HG03025 (cell line): ENCODE results near the gene FAM83G.
"Not testable (repeated sequence)": the region's sequence is repeated elsewhere in the genome, so short reads cannot be mapped to it uniquely, and the experiment has no call there.

Experiments used
- ATAC-seq: cut with Tn5 transposase; IDR thresholded peaks from one replicate; pipeline ENCODE4 v1.9.1; 2021; ENCODE audit warnings: mild to moderate bottlenecking, moderate library complexity; ENCODE audit not compliant: unreplicated experiment, low FRiP score

Gene FAM83G

DNA sequence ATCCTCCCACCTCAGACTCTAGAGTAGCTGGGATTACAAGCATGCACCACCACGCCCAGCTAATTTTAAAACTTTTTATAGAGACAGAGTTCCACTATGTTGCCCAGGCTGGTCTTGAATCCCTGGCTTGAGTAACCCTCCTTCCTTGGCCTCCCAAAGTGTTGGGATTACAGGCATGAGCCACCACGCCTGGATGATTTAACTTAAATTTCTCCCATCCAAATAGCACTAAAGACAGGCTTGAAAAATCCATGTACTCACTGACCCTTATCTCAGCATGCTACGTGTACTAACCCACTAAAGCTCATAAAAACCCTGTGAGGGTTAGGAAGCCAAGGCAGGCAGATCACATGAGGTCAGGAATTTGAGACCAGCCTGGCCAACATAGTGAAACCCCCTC, 48.0 kb downstream of the FAM83G start:
- ATAC-seq = no peak

DNA sequence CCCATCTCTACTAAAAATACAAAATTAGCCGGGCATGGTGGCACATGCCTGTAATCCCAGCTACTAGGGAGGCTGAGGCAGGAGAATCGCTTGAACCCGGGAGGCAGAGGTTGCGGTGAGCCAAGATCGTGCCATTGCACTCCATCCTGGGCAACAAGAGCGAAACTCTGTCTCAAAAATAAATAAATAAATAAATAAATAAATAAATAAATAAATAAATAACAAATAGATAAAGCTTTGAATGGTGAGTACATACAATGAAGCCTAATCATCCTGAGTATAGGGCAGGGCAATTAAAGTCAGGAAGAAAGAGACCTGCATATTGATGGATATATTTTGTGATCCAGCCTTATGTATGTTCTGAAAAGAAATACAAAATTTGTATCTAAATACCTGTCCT, 48.5 kb downstream of the FAM83G start:
- not testable (repeated sequence) for ATAC-seq

DNA sequence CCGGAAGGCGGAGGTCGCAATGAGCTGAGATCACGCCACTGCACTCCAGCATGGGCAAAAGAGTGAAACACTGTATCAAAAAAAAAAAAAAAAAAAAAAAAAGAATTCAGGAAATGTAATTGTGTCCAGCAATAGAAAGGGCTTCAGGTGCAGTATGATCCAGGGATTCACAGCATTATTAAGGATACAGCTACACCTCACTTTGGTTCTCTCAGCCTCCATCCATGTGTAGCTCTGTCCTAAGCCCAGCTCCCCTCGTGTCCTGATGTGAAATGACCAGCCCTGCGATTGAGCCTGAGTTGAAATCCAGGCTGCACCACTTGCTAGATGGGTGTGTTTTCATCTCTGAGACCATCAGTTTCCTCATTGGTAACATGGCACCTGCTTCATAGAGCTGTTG, 49.6 kb downstream of the FAM83G start:
- no peak for ATAC-seq

DNA sequence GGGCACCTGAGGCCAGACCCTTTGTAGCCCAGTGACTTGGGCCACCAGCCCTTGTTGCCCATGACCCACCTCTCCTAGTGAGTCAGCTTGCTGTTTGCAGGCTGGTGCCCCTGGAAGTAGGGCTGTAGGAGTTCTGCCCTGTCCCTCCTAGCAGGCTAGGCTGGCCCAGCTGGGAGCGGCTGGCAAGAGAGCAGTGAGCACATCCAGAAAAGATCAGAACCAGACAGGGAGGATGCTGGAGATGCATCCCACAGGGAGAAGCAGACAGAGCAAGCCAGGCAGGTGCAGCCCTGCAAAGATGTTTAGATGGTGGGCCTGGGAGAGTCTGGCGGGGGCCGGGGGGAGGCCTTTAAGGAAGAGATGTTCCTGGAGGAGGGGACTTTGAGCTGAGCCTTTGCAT, 50.2 kb downstream of the FAM83G start:
- ATAC-seq = no peak

DNA sequence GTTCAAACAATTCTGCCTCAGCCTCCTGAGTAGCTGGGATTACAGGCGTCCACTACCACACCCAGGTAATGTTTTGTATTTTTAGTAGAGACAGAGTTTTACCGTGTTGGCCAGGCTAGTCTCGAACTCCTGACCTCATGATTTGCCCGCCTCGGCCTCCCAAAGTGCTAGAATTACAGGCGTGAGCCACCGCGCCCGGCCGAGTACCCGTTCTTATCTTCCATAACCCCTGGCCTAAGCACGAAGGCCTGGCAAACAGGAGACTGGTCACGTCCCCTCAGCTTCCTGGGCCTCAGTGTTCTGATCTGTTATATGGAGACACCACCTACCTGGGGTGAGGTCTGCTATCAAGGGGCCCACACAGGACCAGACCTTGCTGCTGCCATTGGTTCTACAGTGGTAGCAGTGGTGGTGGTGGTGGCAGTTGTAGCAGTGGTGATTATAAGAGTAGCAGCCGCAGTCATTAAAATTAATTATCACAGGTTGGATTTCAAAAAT, 51.3 kb downstream of the FAM83G start:
- no peak for ATAC-seq

DNA sequence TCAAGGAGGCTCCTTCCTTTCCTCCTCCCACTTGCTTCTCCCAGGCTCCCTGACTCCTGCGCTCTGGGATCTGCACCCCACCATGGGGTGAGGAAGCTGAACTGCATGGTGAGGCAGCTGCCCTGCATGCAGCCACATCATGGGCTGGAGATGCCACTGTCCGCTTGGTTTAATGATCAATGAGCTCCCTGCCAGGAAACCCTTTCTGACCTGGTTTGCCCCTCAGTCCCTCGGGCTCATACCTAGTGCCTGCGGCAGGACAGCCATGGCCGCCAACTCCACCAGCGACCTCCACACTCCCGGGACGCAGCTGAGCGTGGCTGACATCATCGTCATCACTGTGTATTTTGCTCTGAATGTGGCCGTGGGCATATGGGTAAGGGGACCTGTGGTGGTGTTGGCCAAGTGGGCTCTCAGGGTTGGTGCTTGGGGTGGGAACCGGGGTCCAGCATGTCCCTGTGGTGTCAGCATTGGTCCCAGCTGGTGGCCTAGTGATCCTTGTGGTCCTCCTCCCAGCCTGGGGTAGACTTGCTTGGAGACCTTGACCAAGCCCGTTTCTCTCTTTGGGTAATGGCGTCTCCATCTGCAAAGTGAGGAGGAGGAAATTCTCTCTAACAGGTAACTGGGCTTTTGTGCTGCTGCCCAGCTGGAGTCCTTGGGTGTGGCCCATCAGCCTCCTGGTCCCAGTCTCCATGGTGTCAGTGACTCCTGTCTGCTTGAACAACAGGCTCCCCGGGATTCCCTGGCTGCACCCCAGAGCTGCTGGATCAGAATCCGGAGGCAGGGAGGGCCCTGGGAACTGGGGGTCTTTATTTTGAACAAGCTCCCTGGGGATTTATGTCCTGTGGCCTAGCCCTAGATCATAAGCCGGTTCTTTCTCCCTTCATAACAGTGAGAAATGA, 52.4 kb downstream of the FAM83G start, which contains the start of gene SLC5A10:
TSS of gene SLC5A10 (plus strand) at position 225 of the 902 bp plus-strand sequence. CDS start at position 266, 41 bp downstream.
- no peak for ATAC-seq

DNA sequence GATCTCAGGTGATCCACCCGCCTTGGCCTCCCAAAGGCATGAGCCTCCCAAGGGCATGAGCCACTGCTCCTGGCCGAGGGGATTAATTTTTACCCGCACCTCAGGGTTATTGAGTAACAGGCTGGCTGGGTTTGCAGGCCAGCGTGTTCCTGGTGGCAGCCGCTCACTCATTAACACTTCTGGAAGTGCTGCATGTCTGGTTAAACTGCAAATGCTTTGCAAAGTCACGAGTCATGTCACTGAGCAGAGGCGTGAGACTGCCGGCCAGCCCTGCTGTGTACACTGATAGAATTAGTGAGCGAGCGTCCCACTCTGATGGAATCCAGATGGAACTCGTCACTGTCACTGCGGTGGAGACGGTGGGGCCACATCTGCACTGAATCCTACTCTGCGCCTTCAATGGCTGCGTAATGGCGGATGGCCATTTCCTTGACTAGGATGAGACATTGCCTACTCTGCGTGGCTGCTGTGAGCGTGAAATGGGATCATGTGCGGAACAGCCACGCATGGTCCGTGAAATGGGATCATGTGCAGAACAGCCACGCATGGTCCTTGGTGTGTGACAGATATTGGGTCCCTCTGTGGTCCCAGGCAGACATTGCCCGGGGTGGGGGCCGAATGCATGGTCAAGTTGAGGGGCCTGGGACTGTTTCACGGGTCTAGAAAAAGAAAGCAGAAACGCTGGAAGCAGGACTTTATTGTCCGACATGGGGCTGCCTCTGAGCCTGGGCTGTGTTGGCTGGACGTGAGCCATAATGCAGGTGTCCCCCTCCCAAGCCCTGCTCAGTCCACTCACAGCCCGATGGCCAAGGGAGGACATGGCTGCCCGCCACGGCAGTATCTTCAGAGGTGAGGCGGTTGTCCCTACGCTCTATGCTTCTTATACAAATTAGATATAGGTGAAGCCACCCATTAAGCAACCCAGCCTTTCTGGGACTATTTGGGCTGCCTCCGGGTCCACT, 53.3 kb downstream of the FAM83G start:
- no peak for ATAC-seq

DNA sequence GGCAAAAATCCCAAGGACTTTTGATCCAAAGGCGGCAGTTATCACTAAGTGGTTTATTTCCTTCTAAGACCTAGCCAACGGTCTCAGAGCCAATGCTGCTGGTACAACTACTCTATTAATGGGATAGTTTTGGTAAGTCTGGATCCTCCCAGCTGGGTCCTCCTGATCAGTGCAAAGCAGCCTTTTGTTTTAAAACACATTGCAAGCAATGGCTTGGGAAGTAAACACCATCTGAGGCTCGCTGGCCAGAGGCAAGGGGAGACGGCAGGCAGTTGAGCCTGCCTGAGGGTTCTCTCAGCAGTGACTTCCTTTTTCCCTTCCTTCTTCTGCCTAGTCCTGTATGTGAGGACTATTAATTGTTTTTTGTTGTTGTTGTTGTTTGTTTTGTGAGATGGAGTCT, 54.2 kb downstream of the FAM83G start:
- no peak for ATAC-seq

DNA sequence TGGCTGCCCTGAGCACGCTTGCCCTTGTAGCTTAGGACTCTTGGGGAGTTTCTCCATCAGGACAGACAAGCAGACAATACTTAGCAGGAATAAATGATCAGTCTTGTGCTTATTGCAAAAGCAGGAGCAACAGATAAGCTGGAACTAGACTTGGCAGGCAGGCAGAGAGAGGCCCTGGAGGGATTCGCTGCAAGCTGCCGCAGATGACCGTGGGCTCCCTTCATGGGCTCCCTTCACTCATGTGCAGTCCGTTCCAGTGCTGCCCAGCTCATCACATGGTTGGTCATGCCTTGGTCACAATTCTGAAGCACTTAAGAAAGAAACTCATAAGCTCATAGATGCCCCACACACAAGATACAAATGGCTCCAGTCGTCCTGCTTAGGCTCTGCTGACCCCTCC, 55.0 kb downstream of the FAM83G start:
- ATAC-seq = no peak

DNA sequence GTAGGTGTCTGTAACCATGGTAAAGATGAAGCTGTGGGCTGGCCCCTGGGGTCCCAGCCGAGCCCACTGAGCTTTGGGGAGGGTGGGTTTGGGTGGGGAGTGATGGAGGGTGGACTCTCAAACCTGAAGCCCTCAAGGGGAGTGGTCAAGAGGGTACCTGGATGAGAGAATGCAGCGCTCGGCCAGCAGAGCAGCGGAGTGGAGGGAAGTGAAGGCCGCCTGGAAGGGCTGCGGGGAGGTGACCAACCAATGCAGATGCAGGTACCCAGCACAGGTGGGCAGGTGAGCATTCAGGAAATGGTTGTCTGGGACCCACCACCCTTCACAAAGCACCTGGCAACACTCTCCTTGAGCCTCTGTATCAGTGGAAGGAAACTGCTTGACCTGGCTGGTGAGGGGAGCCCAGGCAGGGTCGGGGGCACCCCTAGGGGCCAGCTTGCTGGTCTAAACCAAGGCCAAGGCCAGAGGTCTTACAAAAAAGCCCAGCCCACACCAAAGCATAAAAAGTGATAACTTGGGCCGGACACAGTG, 56.0 kb downstream of the FAM83G start:
- no peak for ATAC-seq

DNA sequence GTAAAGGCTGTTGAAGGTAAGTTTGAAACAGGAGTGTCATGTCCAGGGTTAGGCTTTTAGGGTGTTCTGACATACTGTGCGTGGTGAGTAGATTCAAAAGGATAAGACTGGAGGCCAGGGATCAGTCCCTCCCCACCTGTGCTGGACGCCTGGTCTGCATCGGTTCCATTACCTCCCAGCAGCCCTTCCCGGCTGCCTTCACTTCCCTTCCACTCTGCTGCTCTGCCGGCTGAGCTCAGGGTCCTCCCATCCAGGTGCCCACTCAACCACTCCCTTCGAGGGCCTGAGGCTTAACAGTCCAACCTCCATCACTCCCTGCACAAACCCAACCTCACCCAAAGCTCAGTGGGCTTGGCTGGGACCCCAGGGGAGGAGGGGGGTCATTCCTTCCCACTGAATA, 56.7 kb downstream of the FAM83G start:
- no peak for ATAC-seq

DNA sequence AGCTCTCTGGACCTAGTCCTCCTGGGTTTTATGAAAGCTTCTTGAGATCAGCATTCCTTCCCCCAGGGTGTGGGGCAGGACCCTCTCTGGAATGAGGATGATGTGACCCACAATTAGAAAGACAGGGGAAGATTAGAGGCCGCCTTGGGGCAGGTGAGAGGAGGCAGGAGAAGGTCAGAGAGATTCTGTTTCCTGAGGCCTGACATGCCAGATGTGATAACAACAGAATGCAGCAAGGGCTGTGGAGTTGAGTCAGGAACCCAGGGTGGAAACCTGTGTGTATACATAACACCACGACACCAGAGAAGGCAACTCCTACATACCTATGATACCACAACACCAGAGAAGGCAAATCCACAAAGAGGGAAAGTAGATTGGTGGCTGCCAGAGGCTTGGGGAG, 58.0 kb downstream of the FAM83G start:
- ATAC-seq = no peak

DNA sequence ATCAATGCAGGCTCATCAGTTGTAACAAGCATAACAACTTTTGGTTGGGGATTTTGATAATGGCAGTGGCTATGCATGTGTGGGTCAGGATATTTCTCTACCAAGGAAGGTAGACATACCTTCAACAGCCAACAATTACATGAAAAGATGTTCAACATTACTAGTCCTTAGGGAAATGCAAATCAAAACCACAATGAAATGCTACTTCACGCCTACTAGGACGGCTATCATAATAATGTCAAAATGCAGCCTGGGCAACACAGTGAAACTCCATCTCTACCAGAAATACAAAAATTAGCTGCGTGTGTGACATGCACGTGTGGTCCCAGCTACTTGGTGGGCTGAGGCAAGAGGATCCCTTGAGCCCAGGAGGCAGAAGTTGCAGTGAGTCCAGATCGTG, 59.9 kb downstream of the FAM83G start:
- no peak for ATAC-seq

DNA sequence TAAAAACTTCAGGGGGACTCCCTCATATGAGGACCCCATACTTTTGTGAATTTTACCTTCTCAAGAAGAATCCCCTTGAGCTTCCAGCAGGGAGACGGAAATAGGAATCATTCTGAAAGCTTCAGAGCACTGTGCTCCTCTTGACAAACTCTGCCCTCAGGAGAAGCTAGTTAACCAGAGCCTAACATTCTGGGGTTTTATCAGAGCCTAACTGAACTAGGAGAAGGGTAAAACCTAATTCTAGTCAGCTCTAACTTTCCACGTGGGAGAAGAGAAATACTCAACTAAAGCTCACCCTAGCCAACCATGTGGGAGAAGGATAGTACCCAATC, 65.9 kb downstream of the FAM83G start:
- no peak for ATAC-seq

DNA sequence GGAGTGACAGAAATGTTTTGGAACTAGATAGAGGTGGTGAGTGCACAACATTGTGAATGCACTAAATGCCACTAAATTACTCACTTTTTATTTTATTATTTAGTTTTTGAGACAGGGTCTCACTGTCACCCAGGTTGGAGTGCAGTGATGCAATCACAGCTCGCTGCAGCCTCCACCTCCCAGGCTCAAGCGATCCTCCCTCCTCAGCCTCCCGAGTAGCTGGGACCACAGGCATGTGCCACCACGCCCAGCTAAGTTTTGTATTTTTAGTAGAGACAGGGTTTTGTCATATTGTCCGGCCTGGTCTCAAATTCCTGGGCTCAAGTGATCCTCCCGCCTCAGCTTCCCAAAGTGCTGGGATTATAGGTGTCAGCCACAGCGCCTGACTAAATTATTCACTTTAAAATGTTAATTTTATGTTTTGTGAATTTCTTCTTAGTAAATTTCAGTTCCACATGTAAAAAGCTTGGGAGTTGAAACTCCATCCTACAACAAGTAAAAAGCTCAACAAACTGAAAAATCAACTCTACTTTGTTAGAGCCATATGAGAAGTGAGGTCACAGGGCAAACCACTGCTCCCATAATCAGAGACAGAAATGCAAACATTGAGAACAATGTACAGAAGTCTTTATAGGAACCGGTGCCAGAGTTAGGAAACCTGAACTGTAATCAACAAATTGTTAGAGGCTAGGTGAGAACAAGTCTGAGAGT, 66.4 kb downstream of the FAM83G start:
- no peak for ATAC-seq

DNA sequence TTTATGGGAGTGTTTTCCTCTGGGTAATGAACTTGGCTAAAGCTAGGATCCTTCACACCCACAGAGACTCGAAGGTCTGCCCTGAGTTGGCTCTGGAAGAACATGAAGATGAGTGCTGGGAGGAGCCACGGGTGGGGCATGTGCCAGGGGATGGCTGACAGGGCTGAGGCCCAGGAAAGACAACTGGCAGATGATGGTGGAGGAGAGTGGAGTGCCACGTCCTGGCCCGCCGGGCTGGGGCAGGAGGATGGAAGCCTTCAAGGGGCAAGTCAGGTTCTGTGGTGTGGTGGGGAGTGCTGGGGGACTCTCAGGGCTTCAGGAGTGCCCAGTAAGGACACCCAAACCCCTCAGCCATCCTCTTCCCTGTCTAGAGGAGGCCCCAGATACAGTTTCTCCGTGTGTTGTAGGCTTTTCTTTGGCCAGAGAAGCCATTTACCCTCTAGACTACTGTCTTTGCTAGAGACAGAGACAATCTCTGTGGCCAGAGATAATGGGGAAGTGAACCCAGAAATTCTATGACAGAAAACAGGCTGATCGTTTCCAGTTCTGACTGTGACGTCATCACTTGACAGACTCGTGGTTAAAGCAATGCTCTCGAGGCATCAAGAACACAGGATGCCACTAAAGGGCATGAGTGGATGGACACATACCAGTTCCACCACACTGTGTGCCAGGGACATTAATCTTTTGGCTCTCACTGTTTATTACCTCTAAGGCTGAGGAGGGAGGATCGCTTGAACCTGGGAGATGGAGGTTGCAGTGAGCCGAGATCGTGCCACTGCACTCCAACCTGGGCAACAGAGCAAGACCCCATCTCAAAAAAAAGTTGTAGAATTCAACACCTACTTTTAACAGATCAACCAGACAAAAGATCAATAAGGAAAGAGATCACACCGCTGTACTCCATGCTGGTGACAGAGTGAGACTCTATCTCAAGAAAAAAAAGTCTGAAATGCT, 71.2 kb downstream of the FAM83G start:
- ATAC-seq = no peak

DNA sequence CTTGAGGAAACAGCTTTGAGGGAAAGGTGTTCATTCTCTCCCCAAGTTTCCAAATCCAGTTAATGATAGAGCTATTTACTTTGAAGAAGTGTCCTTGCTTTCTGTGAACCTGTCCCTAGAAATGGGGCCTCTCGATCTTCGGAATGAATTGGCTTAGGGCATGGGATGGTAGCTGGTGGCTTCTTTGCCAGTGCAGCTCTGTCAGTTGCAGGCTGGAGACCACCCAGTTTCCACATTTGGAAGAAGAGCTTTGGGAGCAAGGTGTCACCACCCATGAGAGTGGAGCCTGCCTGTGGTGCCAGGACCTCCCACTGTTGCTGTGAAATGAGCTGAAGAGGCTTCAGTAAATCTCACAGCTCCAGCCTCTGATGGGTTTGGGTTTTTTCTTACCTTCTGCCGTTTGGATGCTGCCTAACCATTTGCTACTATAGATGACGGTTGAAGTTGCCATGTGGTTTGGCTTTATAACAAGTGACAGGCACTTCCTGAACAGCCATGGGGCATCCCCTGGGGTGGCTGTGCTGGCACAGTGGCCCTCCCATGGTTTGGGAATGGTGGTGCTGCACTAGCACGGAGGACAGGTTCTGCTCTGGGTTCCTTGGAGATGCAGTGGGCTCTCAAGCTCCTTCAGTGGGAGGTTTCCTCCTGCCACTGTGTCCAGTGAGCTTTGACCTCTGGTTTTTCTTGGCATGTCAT, 72.1 kb downstream of the FAM83G start:
- ATAC-seq = no peak

DNA sequence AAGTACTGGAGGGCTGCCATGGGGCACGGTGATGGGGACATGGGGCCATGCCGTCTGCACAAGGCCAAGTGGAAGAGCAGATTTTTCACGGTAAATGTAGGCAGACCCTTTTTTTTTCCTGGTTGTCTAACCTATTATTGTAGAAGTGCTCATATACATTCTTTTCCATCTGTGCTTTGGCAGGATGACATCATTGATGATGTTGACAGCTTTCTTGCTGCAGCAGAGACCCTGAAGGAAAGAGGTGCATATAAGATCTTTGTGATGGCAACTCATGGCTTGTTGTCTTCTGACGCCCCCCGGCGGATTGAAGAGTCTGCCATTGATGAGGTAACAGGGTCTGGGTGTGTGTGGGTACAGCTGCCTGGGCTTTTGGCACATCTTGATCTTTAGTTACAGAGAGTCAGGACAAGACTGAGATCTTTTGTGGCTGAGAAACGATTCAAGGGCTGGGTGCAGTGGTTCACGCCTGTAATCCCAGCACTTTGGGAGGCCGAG, 75.9 kb downstream of the FAM83G start:
- no peak for ATAC-seq
